Kidney epithelial cell (primary cell): ENCODE measurements around the gene CLIC5. TPM values are rescaled to one million over a fixed set of nuclear protein-coding genes. Genes with fewer than 3 reads are reported as not detected.

Experiments
- DNase-seq: peaks from one replicate; pipeline ENCODE4 v3.0.0-alpha.2; 2010; ENCODE audit warnings: low read depth
- H3K27me3 ChIP-seq: 2 replicates; pipeline ENCODE4 v1.6.0; 2011; ENCODE audit warnings: low read length; ENCODE audit not compliant: control insufficient read depth, insufficient read depth
- H3K36me3 ChIP-seq: 2 replicates; pipeline ENCODE4 v1.5.1; 2011; ENCODE audit warnings: low read length; ENCODE audit not compliant: control insufficient read depth, insufficient read depth
- H3K4me3 ChIP-seq: 2 replicates; pipeline ENCODE4 v1.5.1; 2011; ENCODE audit warnings: low read depth, mild to moderate bottlenecking, control low read depth, low read length
- total RNA-seq: library from RNA; depleted of rRNA; stranded (reverse); fragments of >200 nt; gene quantifications from 2 replicates; pipeline ENCODE4 v1.2.3, GENCODE V29; 2015
- TF ChIP-seq, protein P1 (sequence below): IDR thresholded peaks from 2 replicates; pipeline ENCODE4 v1.5.1; 2011; ENCODE audit warnings: mild to moderate bottlenecking, moderate library complexity, low read length, control low read depth, inconsistent platforms; ENCODE audit not compliant: insufficient read depth, poor library complexity, severe bottlenecking

Gene CLIC5
- total RNA-seq, 1 donor from 2014 or later = 3.2 TPM

- DNase-seq = no peak
- TF ChIP-seq, protein P1, sequence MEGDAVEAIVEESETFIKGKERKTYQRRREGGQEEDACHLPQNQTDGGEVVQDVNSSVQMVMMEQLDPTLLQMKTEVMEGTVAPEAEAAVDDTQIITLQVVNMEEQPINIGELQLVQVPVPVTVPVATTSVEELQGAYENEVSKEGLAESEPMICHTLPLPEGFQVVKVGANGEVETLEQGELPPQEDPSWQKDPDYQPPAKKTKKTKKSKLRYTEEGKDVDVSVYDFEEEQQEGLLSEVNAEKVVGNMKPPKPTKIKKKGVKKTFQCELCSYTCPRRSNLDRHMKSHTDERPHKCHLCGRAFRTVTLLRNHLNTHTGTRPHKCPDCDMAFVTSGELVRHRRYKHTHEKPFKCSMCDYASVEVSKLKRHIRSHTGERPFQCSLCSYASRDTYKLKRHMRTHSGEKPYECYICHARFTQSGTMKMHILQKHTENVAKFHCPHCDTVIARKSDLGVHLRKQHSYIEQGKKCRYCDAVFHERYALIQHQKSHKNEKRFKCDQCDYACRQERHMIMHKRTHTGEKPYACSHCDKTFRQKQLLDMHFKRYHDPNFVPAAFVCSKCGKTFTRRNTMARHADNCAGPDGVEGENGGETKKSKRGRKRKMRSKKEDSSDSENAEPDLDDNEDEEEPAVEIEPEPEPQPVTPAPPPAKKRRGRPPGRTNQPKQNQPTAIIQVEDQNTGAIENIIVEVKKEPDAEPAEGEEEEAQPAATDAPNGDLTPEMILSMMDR = no peak
- no peaks in the 10 kb centered on the region for H3K27me3 ChIP-seq
- H3K36me3 ChIP-seq = no peaks in the 10 kb centered on the region
- no peak overlapping the region for H3K4me3 ChIP-seq
Observed at GRCh38 chr6:45951321-45952167, 64.1 kb downstream of the CLIC5 start.

DNA sequence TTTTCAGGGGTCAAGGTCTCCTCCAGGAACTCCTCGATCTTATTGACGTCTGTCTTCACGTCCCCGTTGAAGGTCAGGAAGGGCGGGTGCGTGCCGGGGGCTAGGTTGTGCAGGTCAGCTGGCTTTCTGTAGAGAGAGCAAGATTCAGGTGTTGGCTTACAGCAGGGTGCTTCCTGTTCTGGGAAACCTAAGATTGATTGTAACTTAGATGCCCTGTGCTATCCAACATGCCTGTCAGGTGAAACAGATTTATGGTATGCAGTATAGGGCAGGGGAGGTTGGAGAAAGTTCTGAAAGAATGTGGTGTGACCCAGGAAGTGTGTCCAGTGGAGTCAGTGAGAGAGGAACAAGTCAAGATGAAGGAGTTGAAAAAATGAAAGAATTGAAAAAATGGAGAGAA, 66.4 kb downstream of the CLIC5 start:
- no peak for DNase-seq

GRCh38 chr6:45947807-45948206, 67.9 kb downstream of the CLIC5 start:
- Histone ChIP-seq H3K27me3 (no peaks in the 10 kb centered on the region), H3K36me3 (no peaks in the 10 kb centered on the region), H3K4me3 (no peak overlapping the region)
- TF ChIP-seq, protein P1 = no peak
- no peak for DNase-seq

More for the DNA sequence above, 66.4 kb downstream of the CLIC5 start:
- Histone ChIP-seq H3K4me3 (no peak overlapping the region), H3K27me3 (no peaks in the 10 kb centered on the region), H3K36me3 (no peaks in the 10 kb centered on the region)
- TF ChIP-seq, protein P1 = no peak

GRCh38 chr6:45946887-45947286, 68.8 kb downstream of the CLIC5 start:
- TF ChIP-seq, protein P1 = no peak
- DNase-seq = no peak

GRCh38 chr6:45946352-45946751, 69.3 kb downstream of the CLIC5 start:
- DNase-seq = no peak

More at GRCh38 chr6:45946887-45947286, 68.8 kb downstream of the CLIC5 start:
- H3K36me3 ChIP-seq = no peaks in the 10 kb centered on the region
- no peaks in the 10 kb centered on the region for H3K27me3 ChIP-seq
- no peak overlapping the region for H3K4me3 ChIP-seq

More at GRCh38 chr6:45946352-45946751, 69.3 kb downstream of the CLIC5 start:
- Histone ChIP-seq H3K4me3 (no peak overlapping the region), H3K36me3 (no peaks in the 10 kb centered on the region), H3K27me3 (no peaks in the 10 kb centered on the region)
- TF ChIP-seq, protein P1 = no peak
